Activated CD4-positive, alpha-beta T cell treated with anti-CD3 and anti-CD28 coated beads for 1 hour (primary cell): ENCODE data around the gene HMMR.
A peak's percentile ranks its signal among the peaks of the same experiment; 100 is the strongest.
"Not testable (repeated sequence)": the region's sequence is repeated elsewhere in the genome, so short reads cannot be mapped to it uniquely, and the experiment has no call there.

Source experiments
- DNase-seq: peaks from one replicate; pipeline ENCODE4 v3.0.0-alpha.2; 2020

Gene HMMR

DNA sequence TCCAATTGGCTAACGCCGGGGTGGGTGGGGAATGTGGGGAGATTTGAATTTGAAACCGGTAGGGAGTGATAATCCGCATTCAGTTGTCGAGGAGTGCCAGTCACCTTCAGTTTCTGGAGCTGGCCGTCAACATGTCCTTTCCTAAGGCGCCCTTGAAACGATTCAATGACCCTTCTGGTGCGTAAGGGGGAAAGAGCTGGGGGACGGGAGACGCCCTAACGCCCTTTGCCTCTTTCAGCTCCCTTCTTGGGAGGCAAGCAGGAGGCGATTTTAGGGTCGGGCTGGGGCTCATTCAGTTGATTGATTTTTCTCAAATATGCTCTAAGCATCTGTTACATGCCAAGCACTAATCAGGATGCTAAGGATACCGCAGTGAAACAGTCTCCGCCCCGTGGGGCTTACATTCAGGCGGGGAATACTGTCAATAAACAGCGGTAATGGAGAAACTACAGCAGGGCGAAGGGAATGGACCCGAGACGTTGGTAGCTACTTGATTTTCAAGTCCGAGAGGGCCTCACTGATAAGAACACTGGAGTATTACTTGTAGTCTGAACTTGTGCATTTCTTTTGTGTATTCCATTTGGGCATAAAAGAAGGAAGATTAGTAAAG lies at the start of gene HMMR:
TSS of gene HMMR (plus strand) at position 71 of the 610 bp plus-strand sequence. CDS start at position 132, 61 bp downstream.
- DNase-seq = no peak

DNA sequence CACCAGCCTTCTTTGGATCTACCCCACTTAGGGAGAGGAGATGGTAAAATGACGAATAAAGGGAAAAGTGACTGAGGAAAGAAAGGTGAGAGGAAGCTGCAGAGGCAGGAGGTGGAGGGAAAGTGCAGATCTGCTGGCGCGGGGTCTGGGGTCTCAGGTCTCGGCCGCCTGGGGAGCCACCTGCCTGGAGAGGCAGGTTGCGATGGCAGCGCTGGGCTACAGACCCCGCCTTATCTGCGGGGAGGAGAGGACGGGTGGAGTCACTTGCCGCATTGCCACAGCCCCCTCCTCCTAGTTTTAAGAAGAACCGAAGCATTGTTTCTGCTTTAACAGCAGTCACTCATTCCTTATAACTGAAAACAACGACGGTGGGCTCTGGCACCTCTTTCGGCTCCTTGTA lies 44.8 kb upstream of the HMMR start:
- not testable (repeated sequence) for DNase-seq

DNA sequence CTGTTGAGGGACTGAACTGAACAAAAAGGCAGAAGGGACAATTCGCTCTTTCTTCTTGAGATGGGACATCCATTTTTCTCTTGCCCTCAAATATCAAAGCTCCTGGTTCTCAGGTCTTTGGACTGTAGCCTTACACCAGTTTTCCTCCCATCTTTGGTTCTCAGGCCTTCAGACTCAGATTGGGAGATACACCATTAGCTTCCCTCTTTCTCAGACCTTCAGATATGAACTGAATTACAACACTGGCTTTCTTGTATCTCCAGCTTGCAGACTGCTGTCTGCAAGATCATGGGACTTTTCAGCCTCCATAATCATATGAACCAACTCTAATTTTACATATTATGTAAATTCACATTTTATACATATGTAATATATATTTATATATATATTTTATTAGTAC lies 35.6 kb upstream of the HMMR start:
- no peak for DNase-seq

DNA sequence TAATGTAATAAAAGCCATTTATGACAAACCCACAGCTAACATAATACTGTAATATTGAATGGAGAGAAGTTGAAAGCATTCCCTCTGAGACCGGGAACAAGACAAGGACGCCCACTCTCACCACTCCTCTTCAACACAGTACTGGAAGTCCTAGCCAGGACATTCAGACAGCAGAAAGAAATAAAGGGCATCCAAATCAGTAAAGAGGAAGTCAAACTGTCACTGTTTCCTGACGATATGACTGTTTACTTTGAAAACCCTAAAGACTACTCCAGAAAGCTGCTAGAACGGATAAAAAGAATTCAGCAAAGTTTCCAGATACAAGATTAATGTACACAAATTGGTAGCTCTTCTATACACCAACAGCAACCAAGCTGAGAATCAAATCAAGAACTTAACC lies 34.3 kb upstream of the HMMR start:
- not testable (repeated sequence) for DNase-seq

DNA sequence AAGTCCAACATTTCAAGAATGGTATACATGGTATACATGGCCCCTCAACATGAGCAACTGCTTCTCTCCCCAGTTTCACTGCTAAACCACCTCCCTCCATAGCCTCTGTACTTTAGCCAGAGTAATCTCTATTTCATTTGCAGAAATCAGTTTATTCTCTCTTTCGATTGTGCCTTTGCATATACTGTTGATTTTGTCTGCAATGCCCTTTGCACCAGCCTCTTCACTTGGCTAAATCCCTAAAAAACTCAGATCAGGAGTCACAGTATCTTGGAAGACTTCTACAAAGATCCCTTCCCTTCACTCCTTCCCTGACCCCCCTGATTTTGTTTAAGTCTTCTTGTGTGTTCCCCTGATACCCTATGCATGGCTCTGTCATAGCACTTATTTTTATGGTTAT lies 27.9 kb upstream of the HMMR start:
- DNase-seq = no peak

DNA sequence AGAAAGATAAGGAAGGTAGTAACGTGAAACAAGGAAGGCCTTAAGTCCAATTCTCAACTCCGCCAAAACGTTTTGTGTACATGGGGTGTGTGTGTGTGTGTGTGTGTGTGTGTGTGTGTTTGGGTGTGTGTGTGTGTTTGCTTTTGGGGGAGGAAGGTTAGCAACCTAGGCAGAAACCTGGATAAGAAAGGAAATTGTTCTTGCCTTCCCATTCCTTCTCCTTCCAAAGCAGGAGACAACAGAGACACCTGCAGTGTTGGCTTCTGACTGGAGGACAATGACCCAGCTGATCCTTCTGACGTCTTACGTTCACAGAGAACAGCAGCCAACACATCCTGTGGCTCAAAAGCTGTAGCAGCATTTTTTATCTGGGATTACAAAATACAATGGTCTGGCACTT lies 27.2 kb upstream of the HMMR start:
- DNase-seq = no peak

DNA sequence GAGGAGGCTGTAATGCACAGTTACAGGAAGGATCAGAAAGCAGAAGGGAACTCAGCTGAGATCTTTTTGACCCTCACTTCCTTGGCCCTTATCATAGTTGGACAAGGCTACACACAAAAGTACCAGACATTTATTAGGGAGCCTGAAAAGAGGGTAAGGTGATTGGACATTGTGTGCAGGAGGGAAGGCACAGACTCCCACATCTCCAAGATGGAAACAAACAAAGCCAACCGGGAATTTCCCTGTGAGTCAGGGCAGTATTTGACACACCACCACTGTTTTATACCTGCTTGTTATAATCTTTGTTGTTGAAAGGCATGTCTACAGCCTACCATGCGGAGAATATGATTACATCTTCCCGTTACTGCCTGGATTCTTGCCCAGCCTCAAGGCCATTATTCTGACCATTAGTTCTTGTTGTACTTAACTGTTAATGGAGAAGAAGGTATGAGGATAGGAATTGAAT lies 26.0 kb upstream of the HMMR start:
- DNase-seq = no peak

DNA sequence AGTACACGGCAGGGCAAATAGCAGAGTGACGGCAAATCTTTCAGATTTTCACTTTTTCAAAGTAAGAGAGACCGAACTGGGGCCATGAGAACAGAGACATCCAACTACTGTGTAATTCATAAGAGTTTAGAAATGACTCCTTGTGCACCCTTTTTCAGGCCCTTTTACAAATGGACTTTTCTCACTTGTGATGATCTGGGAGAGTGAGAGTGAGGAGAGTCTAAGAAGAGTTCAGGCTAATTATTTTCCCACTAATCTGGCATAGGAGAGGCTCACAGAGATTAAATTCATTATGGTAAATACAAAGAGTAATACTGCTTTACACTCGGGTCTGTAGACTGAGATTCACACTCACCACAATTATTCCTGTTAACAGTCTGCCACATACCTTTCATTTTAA lies 23.9 kb upstream of the HMMR start:
- DNase-seq = no peak

GRCh38 chr5:163437011-163437308 lies 23.5 kb upstream of the HMMR start:
- no peak for DNase-seq

DNA sequence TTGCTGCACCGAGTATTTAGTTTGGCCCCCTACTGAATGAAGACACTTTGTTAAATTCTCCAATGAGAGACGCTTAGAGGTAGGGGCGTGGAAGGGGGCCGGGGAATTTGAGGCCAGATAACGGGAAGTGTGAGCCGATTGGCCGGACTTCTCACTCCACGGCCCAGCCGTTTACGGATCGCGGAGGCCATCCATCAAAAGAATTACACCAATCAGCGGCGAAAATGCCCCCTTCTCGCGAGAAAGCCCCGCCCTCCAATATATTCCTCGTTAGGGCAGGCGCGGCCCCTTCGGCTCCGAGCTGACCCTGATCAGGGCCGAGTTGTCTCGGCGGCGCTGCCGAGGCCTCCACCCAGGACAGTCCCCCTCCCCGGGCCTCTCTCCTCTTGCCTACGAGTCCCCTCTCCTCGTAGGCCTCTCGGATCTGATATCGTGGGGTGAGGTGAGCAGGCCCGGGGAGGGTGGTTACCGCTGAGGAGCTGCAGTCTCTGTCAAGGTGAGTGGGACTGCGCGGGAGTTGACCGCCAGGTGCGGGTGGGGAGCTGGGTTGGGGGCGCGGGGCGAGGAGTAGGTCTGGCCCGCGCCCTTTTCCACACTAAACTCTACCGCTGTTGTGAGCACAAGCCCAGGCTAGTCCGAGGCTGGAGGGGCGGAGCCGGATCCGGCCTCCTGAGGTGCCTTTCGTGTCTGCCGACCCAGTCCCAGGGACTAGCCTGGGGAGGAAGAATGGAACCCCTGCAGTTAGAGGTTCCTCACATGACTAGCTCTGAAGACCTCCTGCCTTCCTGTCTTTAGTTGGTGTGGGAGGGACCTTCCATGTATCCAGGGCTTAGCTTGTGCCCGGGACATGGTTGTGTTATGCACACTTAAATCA lies 22.9 kb upstream of the HMMR start, which contains the start of gene CCNG1:
TSS of gene CCNG1 (plus strand) at position 287 of the 874 bp plus-strand sequence. CDS start 1,662 bp downstream, outside the sequence.
- DNase-seq = peak; percentile 78

- DNase-seq = no peak
These were observed 21.4 kb upstream of the HMMR start for GRCh38 chr5:163439092-163439425.

- DNase-seq = no peak
These were observed 19.5 kb upstream of the HMMR start for GRCh38 chr5:163440954-163441353.

DNA sequence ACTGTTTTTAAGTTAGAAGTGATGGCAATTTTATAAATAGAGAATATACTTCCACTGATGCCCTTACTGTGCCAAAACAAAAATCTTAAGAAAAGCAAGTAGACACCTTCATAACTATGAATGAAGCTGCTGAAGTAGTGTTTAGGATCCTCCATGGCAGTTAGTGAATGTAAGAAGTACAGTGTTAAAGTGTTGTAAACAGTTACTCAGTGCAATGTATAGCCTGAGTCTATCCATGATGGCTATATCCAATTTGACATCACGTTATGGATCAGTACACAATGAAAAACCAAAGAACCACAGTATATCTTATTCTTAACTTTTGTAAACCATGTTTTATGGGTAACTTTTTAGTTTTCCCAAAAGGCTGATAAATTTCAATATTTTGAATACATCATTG lies 15.9 kb upstream of the HMMR start:
- no peak for DNase-seq

- DNase-seq = no peak
These were observed 15.1 kb upstream of the HMMR start for GRCh38 chr5:163445345-163445744.

GRCh38 chr5:163447191-163447590 lies 13.2 kb upstream of the HMMR start:
- DNase-seq = no peak

- DNase-seq = no peak
These were observed 12.6 kb upstream of the HMMR start for GRCh38 chr5:163447875-163448274.

- DNase-seq = no peak
These were observed 11.9 kb upstream of the HMMR start for GRCh38 chr5:163448491-163448890.

- no peak for DNase-seq
These were observed 8.9 kb upstream of the HMMR start for GRCh38 chr5:163451489-163451888.

- no peak for DNase-seq
These were observed 6.7 kb upstream of the HMMR start for GRCh38 chr5:163453705-163454104.

GRCh38 chr5:163455406-163455805 lies 5.0 kb upstream of the HMMR start:
- DNase-seq = not testable (repeated sequence)

DNA sequence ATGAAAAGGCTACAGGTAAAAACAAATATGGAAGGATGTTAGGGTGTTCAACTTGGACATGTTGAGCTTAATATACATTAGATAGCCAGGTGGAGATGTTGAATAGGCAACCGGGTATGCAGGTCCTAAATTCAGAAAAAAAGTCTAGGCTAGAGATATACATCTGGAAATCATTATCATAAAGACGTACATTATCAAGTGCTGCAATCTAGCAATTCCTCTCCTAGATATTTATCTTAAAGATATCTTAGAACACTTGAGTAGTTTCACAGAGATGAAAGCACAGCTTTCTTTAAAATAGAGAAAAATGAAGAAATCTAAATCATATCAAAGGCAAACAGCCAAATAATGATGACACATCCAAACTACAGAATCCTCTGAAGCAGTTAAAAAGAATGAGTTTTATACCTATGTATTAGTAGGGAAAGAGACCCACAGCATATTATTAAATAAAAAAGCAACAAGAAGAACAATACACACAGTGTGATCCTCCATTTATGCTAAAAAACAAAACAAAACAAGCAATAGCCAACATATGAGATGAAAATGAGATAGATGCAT lies 4.3 kb upstream of the HMMR start:
- no peak for DNase-seq

DNA sequence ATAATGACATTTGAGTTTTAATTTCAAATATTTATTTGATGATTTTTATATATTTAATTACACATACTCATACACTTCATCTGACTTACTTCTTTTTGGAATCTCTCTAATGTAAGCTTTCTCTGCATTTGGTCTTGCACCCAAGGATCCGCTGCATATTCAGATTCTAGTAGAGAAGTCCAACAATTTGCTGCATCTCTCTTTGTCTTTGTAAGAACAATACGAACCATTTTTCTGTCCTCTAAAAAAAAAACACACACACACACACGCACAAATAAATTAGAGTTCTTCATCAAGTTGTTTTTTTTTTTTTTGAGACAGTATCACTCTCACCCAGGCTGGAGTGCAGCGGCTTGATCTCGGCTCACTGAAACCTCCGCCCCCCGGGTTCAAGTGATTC lies 3.6 kb upstream of the HMMR start:
- DNase-seq = no peak

DNA sequence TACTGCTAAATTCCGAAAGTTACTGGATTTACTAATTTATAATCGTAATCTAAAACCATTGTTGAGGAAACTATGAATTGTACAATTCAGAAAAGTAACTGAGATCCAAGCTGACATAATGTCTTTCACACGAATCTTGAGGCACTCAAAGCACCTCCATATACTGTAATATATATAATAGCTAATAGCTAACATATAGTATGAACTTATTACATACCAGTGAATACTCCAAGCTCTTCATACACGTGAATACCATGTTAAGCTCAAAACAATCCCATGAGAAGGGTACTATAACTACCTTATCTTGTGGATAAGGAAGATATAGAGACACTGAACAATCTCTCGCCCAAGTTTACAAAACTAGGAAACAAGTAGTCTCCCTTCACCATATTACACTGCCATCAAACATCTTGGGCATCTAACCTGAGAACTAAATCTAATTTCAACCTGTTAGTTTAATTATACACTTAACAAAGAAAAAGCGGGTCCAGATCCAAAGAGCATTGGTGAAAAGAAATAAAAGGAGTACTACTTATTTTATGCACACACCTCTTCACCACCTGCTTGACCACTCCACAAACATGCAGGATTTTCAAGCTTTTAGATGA lies 1.6 kb upstream of the HMMR start:
- no peak for DNase-seq

DNA sequence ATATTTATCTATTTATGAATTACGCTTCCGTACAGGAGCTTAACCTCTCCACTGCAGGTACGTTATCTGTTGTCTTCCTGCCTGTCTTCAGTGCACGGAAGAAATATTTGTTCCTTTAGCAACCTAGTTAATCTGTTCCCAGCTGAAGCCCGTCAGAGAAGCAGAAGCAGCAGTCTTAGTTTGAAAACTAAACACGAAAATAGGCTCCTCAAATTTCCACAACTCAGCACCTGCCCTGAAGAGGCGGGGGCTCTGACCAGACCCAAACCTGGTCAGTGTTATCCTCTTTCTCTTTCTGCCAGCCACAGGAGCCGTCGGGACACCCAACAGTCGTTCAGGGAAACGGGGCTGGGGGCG lies 992 bp upstream of the HMMR start:
- no peak for DNase-seq
